HT-29 (cell line): Measurements from ENCODE around the gene SORT1. TPM values are rescaled to one million over a fixed set of nuclear protein-coding genes. Genes with fewer than 3 reads are reported as not detected.

Experiments
- DNase-seq: peaks from one replicate; pipeline ENCODE4 v3.0.0-alpha.2; 2015; ENCODE audit warnings: low spot score
- total RNA-seq: library from RNA; depleted of rRNA; stranded (reverse); fragments of >200 nt; shearing (Covaris generic); gene quantifications from 2 replicates; pipeline ENCODE4 v1.2.3, GENCODE V29; 2014

The SORT1 gene
- total RNA-seq, 1 experiment from 2014 or later, result 15.3 TPM

- DNase-seq, result no peak
These were observed 121.9 kb downstream of the SORT1 start for GRCh38 chr1:109275706-109276345.

DNA sequence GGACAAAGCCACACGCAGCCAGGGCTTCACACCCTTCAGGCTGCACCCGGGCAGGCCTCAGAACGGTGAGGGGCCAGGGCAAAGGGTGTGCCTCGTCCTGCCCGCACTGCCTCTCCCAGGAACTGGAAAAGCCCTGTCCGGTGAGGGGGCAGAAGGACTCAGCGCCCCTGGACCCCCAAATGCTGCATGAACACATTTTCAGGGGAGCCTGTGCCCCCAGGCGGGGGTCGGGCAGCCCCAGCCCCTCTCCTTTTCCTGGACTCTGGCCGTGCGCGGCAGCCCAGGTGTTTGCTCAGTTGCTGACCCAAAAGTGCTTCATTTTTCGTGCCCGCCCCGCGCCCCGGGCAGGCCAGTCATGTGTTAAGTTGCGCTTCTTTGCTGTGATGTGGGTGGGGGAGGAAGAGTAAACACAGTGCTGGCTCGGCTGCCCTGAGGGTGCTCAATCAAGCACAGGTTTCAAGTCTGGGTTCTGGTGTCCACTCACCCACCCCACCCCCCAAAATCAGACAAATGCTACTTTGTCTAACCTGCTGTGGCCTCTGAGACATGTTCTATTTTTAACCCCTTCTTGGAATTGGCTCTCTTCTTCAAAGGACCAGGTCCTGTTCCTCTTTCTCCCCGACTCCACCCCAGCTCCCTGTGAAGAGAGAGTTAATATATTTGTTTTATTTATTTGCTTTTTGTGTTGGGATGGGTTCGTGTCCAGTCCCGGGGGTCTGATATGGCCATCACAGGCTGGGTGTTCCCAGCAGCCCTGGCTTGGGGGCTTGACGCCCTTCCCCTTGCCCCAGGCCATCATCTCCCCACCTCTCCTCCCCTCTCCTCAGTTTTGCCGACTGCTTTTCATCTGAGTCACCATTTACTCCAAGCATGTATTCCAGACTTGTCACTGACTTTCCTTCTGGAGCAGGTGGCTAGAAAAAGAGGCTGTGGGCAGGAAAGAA lies 122.9 kb downstream of the SORT1 start:
- DNase-seq, result peak; percentile 68

GRCh38 chr1:109273570-109274288 lies 124.0 kb downstream of the SORT1 start:
- peak; percentile 50 for DNase-seq

- peak; percentile 31 for DNase-seq
These were observed 124.7 kb downstream of the SORT1 start for GRCh38 chr1:109272831-109273547.

DNA sequence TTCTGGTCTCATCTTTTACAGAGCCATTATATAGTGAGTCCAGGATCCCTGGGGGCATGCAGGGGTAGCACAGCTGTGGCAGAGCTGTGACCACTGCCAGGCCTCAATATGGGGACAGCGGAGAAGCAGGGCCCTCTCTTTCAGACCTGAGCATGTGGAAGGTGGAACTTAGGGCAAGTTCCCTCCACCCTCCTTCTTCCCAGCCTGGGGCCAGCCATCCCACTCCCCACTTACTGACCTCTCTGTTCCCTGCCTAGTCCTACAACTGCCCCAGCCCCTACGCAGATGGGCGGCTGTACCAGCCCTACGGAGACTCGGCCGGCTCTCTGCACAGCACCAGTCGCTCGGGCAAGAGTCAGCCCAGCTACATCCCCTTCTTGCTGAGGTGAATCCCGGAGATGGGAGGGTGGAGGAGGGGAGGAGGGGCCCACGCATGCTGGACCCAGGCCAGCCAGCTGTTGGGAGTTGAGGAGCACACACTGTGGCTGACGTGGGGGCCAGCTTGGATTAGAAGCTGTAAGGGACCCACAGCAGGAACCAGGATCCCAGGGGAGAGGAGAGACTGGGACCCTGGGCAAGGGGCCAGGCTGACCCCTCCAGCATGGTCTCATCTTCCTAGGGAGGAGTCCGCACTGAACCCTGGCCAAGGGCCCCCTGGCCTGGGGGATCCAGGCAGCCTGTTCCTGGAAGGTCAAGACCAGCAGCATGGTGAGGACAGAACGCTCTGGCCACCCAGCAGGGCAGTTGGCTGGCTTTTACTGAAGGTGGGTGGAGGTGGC lies 125.5 kb downstream of the SORT1 start:
- no peak for DNase-seq

GRCh38 chr1:109271458-109271857 lies 126.3 kb downstream of the SORT1 start:
- DNase-seq, result no peak

DNA sequence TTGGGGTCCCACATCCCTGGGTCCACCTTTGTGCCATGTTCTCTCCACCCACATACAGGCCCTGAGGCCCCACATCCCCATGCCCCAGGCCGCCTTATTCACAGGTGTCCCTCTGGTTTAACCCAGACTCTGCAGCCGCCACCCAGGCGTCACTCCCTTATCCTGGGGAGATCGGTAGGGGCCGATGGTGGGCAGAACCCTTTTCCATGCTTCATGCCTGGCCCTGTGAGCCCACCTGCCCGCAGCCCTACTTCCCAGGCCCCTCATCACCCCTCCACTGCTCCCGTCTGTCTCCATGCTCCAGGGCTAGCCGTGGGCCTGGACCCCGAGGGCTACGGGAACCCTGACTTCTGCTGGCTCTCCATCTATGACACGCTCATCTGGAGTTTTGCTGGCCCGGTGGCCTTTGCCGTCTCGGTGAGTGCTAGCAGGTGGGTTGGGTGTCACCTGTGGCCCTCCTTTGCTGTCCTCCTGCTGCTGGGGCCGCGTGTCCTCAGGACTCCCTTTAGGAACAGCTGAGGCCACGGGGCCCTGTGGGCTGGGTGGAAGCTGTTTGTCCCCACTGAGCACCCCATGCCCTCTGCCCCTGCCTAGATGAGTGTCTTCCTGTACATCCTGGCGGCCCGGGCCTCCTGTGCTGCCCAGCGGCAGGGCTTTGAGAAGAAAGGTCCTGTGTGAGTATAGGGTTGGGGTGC lies 126.9 kb downstream of the SORT1 start:
- DNase-seq, result no peak

GRCh38 chr1:109269981-109270622 lies 127.6 kb downstream of the SORT1 start:
- DNase-seq, result no peak

- no peak for DNase-seq
These were observed 128.3 kb downstream of the SORT1 start for GRCh38 chr1:109269212-109269980.

- DNase-seq, result no peak
These were observed 129.1 kb downstream of the SORT1 start for GRCh38 chr1:109268431-109269211.

DNA sequence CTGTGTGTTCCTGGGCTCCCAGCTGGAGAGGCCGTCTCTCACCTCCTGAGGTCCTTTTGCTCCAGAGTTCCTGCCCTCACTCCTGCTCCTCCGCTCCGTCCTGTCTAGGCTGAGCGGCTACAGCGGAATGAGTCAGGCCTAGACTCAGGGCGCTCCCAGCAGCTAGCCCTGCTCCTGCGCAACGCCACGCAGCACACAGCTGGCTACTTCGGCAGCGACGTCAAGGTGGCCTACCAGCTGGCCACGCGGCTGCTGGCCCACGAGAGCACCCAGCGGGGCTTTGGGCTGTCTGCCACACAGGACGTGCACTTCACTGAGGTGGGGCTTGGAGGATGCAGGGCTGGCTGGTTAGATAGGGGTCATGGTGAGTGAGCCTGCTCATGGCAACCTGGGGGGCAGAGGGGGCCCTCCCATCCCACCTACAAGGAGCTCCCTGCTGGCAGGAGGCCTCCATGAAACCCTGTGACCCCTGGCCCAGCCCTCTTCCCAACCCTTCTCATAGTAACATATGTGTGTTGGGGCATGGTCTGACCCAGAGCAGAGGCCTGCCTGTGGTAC lies 129.9 kb downstream of the SORT1 start:
- no peak for DNase-seq

- DNase-seq, result no peak
These were observed 130.8 kb downstream of the SORT1 start for GRCh38 chr1:109266965-109267364.

GRCh38 chr1:109265741-109266330 lies 131.9 kb downstream of the SORT1 start:
- DNase-seq, result no peak

DNA sequence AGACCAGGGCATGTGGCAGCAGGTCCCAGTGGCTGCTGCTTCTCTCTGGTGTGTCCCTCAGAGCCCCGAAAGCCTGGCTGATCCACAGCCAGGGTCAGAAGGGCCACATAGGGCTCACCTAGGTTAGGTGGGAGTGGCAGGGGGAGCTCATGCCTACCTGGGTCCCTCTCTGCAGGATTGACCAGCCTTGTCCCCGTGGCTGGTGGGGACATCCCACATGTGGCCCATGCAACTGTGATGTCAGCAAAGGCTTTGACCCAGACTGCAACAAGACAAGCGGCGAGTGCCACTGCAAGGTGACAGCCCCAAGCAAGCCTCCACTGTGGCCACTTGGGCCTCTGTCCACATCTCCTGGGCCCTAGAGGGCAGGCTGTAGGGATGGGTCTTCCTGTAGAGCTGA lies 132.7 kb downstream of the SORT1 start:
- DNase-seq, result no peak

DNA sequence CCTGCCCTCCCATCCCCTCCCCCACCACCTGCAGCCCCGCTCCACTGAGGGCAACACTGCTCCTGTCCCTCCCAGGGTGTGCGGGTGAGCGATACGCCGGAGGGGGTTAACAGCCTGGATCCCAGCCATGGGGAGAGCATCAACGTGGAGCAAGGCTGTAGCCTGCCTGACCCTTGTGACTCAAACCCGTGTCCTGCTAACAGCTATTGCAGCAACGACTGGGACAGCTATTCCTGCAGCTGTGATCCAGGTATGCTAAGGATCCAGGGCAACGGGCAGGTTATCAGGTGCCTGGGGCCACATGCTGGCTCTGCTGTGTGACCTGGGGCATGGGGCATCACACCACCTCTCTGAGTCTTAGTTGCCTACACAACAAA lies 133.4 kb downstream of the SORT1 start:
- DNase-seq, result no peak

DNA sequence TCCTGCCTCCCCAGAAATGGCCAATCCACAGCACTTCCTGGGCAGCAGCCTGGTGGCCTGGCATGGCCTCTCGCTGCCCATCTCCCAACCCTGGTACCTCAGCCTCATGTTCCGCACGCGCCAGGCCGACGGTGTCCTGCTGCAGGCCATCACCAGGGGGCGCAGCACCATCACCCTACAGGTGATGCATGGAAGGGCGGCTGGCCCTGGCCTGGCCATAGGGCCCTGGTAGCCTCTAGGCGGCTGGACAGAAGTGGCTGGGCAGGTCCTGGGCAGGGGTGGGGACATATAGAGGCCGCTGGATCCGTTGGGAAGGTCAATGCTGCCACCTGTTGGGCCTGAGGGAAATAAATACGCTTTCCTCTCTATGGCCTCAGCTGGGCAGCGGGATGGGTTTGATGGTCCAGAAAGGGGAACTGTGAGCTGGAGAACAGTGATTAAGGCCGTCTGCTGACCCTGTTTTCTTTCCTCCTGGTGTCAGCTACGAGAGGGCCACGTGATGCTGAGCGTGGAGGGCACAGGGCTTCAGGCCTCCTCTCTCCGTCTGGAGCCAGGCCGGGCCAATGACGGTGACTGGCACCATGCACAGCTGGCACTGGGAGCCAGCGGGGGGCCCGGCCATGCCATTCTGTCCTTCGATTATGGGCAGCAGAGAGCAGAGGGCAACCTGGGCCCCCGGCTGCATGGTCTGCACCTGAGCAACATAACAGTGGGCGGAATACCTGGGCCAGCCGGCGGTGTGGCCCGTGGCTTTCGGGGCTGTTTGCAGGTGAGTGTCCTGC lies 133.9 kb downstream of the SORT1 start:
- peak; percentile 99 for DNase-seq

DNA sequence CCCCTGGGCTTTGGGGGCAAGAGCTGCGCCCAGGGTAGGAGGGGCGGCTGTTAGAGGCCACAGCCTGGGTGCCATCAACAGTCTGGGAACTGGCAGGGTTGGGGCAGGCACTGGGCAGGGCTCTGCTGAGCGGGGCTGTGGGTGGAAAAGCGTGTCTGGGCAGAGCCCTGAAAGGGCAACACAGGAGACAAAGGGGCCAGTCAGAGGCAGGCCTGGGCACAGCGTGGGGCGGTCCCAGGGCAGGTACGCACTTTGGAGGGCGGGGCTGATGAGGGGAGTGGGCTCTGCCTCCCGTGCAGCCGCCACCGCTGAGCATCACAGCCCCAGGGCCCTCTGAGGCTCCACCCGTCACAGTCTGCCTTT lies 134.5 kb downstream of the SORT1 start:
- DNase-seq, result no peak
